ENCODE results near the gene FAM89B.
A peak's percentile ranks its signal among the peaks of the same experiment; 100 is the strongest.

DNA sequence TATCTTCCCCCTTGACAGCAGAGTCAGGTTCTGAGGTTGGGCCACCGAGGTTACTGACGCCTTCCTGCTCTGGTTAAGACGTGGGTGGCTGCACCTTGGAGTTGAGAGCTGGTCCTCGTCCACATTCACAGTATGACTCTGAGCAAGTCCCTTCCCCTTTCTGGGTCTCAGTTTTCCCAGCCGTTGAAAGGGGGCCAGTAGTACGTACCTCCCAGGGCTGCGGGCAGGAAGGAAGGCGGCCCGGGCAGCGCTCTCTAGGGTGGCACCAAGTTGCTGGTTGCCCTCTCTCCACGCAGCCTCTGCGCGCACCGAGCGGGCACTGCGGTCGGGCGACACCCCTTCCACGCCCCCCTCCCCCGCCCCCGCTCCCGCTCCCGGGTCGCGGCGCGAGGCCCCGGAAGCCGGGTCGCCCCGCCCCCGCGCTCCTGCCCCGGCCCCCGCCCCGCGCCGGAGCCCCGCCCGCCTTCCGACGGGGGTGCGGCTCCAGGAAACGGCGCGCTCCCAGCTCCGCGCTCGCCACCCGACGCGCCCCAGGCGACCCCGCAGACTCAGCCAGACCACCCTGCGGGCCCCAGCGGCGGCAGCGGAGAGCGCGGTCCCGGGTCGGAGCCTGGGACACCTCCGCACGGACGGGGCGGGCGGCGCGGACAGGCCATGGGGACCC is 3.4 kb downstream of the FAM89B start, which contains the start of gene EHBP1L1:
- TF ChIP-seq, protein P1, sequence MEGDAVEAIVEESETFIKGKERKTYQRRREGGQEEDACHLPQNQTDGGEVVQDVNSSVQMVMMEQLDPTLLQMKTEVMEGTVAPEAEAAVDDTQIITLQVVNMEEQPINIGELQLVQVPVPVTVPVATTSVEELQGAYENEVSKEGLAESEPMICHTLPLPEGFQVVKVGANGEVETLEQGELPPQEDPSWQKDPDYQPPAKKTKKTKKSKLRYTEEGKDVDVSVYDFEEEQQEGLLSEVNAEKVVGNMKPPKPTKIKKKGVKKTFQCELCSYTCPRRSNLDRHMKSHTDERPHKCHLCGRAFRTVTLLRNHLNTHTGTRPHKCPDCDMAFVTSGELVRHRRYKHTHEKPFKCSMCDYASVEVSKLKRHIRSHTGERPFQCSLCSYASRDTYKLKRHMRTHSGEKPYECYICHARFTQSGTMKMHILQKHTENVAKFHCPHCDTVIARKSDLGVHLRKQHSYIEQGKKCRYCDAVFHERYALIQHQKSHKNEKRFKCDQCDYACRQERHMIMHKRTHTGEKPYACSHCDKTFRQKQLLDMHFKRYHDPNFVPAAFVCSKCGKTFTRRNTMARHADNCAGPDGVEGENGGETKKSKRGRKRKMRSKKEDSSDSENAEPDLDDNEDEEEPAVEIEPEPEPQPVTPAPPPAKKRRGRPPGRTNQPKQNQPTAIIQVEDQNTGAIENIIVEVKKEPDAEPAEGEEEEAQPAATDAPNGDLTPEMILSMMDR (IDR thresholded peaks at IDR 0.05 in 8 of 11, conservative IDR thresholded peaks at IDR 0.05 in 3 of 11) = no peak
- TF ChIP-seq POLR2A (IDR thresholded peaks at IDR 0.05) (peak in 1 of 3 donors; percentile 28), POLR2AphosphoS5 (IDR thresholded peaks at IDR 0.05) (peak; percentile 74 to 84 (median 83))

Measured in spleen (tissue), 7 donors.